HG03060 (cell line): ENCODE results near the gene MMAB.

Source experiments
- ATAC-seq: cut with Tn5 transposase; IDR thresholded peaks from one replicate; pipeline ENCODE4 v1.9.1; 2021; ENCODE audit warnings: low read depth, moderate number of reproducible peaks; ENCODE audit not compliant: unreplicated experiment

The MMAB gene

GRCh38 chr12:109521831-109522230, 51.5 kb downstream of the MMAB start:
- ATAC-seq, result no peak

- no peak for ATAC-seq
Observed at GRCh38 chr12:109519787-109520186, 53.5 kb downstream of the MMAB start.

GRCh38 chr12:109518820-109519665, 54.3 kb downstream of the MMAB start:
- no peak for ATAC-seq

- no peak for ATAC-seq
Observed at GRCh38 chr12:109517619-109518018, 55.7 kb downstream of the MMAB start.

GRCh38 chr12:109513977-109514376, 59.3 kb downstream of the MMAB start:
- ATAC-seq, result no peak

GRCh38 chr12:109513051-109513450, 60.3 kb downstream of the MMAB start:
- ATAC-seq, result no peak

GRCh38 chr12:109512608-109513007, 60.7 kb downstream of the MMAB start:
- no peak for ATAC-seq

- no peak for ATAC-seq
Observed at GRCh38 chr12:109510196-109510595, 63.1 kb downstream of the MMAB start.

GRCh38 chr12:109504068-109504467, 69.2 kb downstream of the MMAB start:
- no peak for ATAC-seq
